Activated naive CD4-positive, alpha-beta T cell treated with anti-CD3 and anti-CD28 coated beads for 36 hours (primary cell): ENCODE results near the gene PDE6C. TPM values are rescaled to one million over a fixed set of nuclear protein-coding genes. Genes with fewer than 3 reads are reported as not detected.

Experiments
- CTCF ChIA-PET: fragments of 350-600 bp; sonication (Branson Sonifier 250); formaldehyde crosslinking; loops from one replicate; lab custom pipeline; 2021; ENCODE audit warnings: antibody characterized with exemption; lab: Charles Lee
- DNase-seq: peaks from one replicate; pipeline ENCODE4 v3.0.0-alpha.2; 2020
- H3K27ac Mint-ChIP-seq: one replicate; pipeline ENCODE4 v1.8.0; 2021; ENCODE audit warnings: mild to moderate bottlenecking, mixed read lengths
- H3K27me3 Mint-ChIP-seq: one replicate; pipeline ENCODE4 v1.8.0; 2021; ENCODE audit warnings: low read depth, mixed read lengths
- H3K36me3 Mint-ChIP-seq: one replicate; pipeline ENCODE4 v1.8.0; 2021; ENCODE audit warnings: low read depth, mixed read lengths
- H3K4me1 Mint-ChIP-seq: one replicate; pipeline ENCODE4 v1.8.0; 2021; ENCODE audit warnings: low read depth, mixed read lengths
- H3K4me3 Mint-ChIP-seq: one replicate; pipeline ENCODE4 v1.8.0; 2021; ENCODE audit warnings: mild to moderate bottlenecking, moderate library complexity, mixed read lengths
- H3K9me3 Mint-ChIP-seq: one replicate; pipeline ENCODE4 v1.8.0; 2021; ENCODE audit warnings: mixed read lengths
- intact Hi-C: fragments of 100-400 bp; cut with micrococcal nuclease; formaldehyde crosslinking; loops from one replicate; pipeline ENCODE4 v1.15.1; 2023
- total RNA-seq, 2 experiments: library from RNA; stranded (reverse); gene quantifications; one replicate each; pipeline ENCODE4 v1.2.3, GENCODE V29; 2021

The PDE6C gene
- total RNA-seq, 2 experiments from 2014 or later, result not detected

GRCh38 chr10:93697207-93697606 lies 84.9 kb downstream of the PDE6C start:
- intact Hi-C loops, result no loop called here
- CTCF ChIA-PET, result no interaction called here
- Mint-ChIP-seq H3K27ac (no peak overlapping the region), H3K4me1 (peaks cover 10% of the 10 kb centered on the region), H3K27me3 (no peaks in the 10 kb centered on the region), H3K36me3 (peaks cover 23% of the 10 kb centered on the region), H3K4me3 (no peak overlapping the region), H3K9me3 (no peaks in the 10 kb centered on the region)
- no peak for DNase-seq

- Mint-ChIP-seq H3K27ac (no peak overlapping the region), H3K4me3 (no peak overlapping the region), H3K9me3 (no peaks in the 10 kb centered on the region), H3K36me3 (peaks cover 8% of the 10 kb centered on the region), H3K27me3 (no peaks in the 10 kb centered on the region), H3K4me1 (peaks cover 11% of the 10 kb centered on the region)
- CTCF ChIA-PET, result interaction anchor here (0.6 to 3.1 kb wide), 5 partner anchors 21 to 154 kb away, joined by 3 to 20 read pairs (median 5); no protein-coding TSS in a partner anchor
- intact Hi-C loops, result loop anchor here (1.0 to 10.0 kb wide), 11 partner anchors 114 to 1533 kb away; partner anchors contain the start of genes CEP55, HELLS, KIF11 and NOC3L
- peak; percentile 18 for DNase-seq
Measured at GRCh38 chr10:93701866-93702209, 89.5 kb downstream of the PDE6C start.

GRCh38 chr10:93702210-93703001 lies 90.1 kb downstream of the PDE6C start, which contains the start of gene FRA10AC1:
FRA10AC1 (minus strand) TSS chr10:93702592; CDS start chr10:93700106, 2,486 bp downstream.
- Mint-ChIP-seq H3K36me3 (peaks cover 3% of the 10 kb centered on the region), H3K4me1 (peaks cover 15% of the 10 kb centered on the region), H3K4me3 (no peak within 1 kb of the TSS), H3K27ac (no peak within 1 kb of the TSS), H3K27me3 (no peaks in the 10 kb centered on the region), H3K9me3 (no peaks in the 10 kb centered on the region)
- intact Hi-C loops, result loop anchor here (1.0 to 10.0 kb wide), 11 partner anchors 114 to 1532 kb away; partner anchors contain the start of genes CEP55, HELLS, KIF11 and NOC3L
- CTCF ChIA-PET, result interaction anchor here (0.9 to 3.1 kb wide), 5 partner anchors 109 to 222 kb away, joined by 3 to 20 read pairs (median 3); no protein-coding TSS in a partner anchor
- peak; percentile 91 for DNase-seq

- H3K36me3 Mint-ChIP-seq, result peaks cover 3% of the 10 kb centered on the region
- no peaks in the 10 kb centered on the region for H3K9me3 Mint-ChIP-seq
- peaks cover 22% of the 10 kb centered on the region for H3K4me1 Mint-ChIP-seq
- no peak overlapping the region for H3K27ac Mint-ChIP-seq
- intact Hi-C loops, result loop anchor here (2.0 to 10.0 kb wide), 6 partner anchors 326 to 1532 kb away; partner anchors contain the start of genes HELLS and KIF11
- CTCF ChIA-PET, result interaction anchor here (0.9 to 3.1 kb wide), 5 partner anchors 108 to 221 kb away, joined by 3 to 20 read pairs (median 3); no protein-coding TSS in a partner anchor
- no peak overlapping the region for H3K4me3 Mint-ChIP-seq
- DNase-seq, result no peak
- no peaks in the 10 kb centered on the region for H3K27me3 Mint-ChIP-seq
Measured at GRCh38 chr10:93703066-93703465, 90.7 kb downstream of the PDE6C start.

GRCh38 chr10:93703841-93704240 lies 91.5 kb downstream of the PDE6C start:
- intact Hi-C loops, result loop anchor here (2.0 to 10.0 kb wide), 6 partner anchors 327 to 1531 kb away; partner anchors contain the start of genes HELLS and KIF11
- CTCF ChIA-PET, result interaction anchor here (0.7 kb wide), 1 partner anchor 631 kb away, joined by 3 read pairs; no protein-coding TSS in a partner anchor
- no peaks in the 10 kb centered on the region for H3K27me3 Mint-ChIP-seq
- DNase-seq, result no peak
- peaks cover 3% of the 10 kb centered on the region for H3K36me3 Mint-ChIP-seq
- peak overlapping the region; percentile 50 for H3K27ac Mint-ChIP-seq
- H3K9me3 Mint-ChIP-seq, result no peaks in the 10 kb centered on the region
- peaks cover 22% of the 10 kb centered on the region for H3K4me1 Mint-ChIP-seq
- H3K4me3 Mint-ChIP-seq, result peak overlapping the region; percentile 64

GRCh38 chr10:93704451-93704850 lies 92.1 kb downstream of the PDE6C start:
- CTCF ChIA-PET, result interaction anchor here (0.7 kb wide), 1 partner anchor 631 kb away, joined by 3 read pairs; no protein-coding TSS in a partner anchor
- H3K36me3 Mint-ChIP-seq, result peaks cover 2% of the 10 kb centered on the region
- H3K27me3 Mint-ChIP-seq, result no peaks in the 10 kb centered on the region
- no peak overlapping the region for H3K27ac Mint-ChIP-seq
- H3K4me1 Mint-ChIP-seq, result peaks cover 22% of the 10 kb centered on the region
- H3K4me3 Mint-ChIP-seq, result no peak overlapping the region
- H3K9me3 Mint-ChIP-seq, result no peaks in the 10 kb centered on the region
- intact Hi-C loops, result loop anchor here (5.0 to 10.0 kb wide), 4 partner anchors 327 to 1530 kb away; partner anchors contain the start of gene KIF11
- no peak for DNase-seq

GRCh38 chr10:93707623-93708022 lies 95.3 kb downstream of the PDE6C start:
- Mint-ChIP-seq H3K27ac (peak overlapping the region; percentile 44), H3K27me3 (no peaks in the 10 kb centered on the region), H3K9me3 (no peaks in the 10 kb centered on the region), H3K4me1 (peaks cover 19% of the 10 kb centered on the region), H3K36me3 (no peaks in the 10 kb centered on the region), H3K4me3 (no peak overlapping the region)
- no peak for DNase-seq
- CTCF ChIA-PET, result interaction anchor here (1.3 to 1.8 kb wide), 2 partner anchors 108 to 226 kb away, joined by 3 to 5 read pairs; partner anchors contain the start of gene MYOF
- intact Hi-C loops, result loop anchor here (10.0 kb wide), 1 partner anchor 1527 kb away; no protein-coding TSS in a partner anchor

- Mint-ChIP-seq H3K9me3 (no peaks in the 10 kb centered on the region), H3K36me3 (no peaks in the 10 kb centered on the region), H3K4me1 (peaks cover 15% of the 10 kb centered on the region), H3K4me3 (no peak overlapping the region), H3K27me3 (no peaks in the 10 kb centered on the region), H3K27ac (no peak overlapping the region)
- no peak for DNase-seq
- CTCF ChIA-PET, result interaction anchor here (0.5 to 0.7 kb wide), 2 partner anchors 41 to 100 kb away, joined by 3 read pairs; no protein-coding TSS in a partner anchor
- intact Hi-C loops, result no loop called here
Measured at GRCh38 chr10:93710333-93710909, 98.1 kb downstream of the PDE6C start.

GRCh38 chr10:93711891-93712290 lies 99.6 kb downstream of the PDE6C start:
- CTCF ChIA-PET, result interaction anchor here (1.1 kb wide), 1 partner anchor 104 kb away, joined by 3 read pairs; no protein-coding TSS in a partner anchor

GRCh38 chr10:93712593-93712992 lies 100.3 kb downstream of the PDE6C start:
- CTCF ChIA-PET, result no interaction called here

More at GRCh38 chr10:93711891-93712290, 99.6 kb downstream of the PDE6C start:
- no peak for DNase-seq
- intact Hi-C loops, result no loop called here
- Mint-ChIP-seq H3K36me3 (no peaks in the 10 kb centered on the region), H3K27me3 (no peaks in the 10 kb centered on the region), H3K27ac (no peak overlapping the region), H3K4me1 (peaks cover 13% of the 10 kb centered on the region), H3K9me3 (no peaks in the 10 kb centered on the region), H3K4me3 (no peak overlapping the region)

GRCh38 chr10:93715345-93715744 lies 103.0 kb downstream of the PDE6C start:
- CTCF ChIA-PET, result interaction anchor here (0.6 kb wide), 1 partner anchor 15 kb away, joined by 4 read pairs; no protein-coding TSS in a partner anchor
- no peak overlapping the region for H3K4me3 Mint-ChIP-seq
- H3K36me3 Mint-ChIP-seq, result no peaks in the 10 kb centered on the region
- intact Hi-C loops, result no loop called here
- H3K4me1 Mint-ChIP-seq, result no peaks in the 10 kb centered on the region
- H3K9me3 Mint-ChIP-seq, result no peaks in the 10 kb centered on the region
- no peak overlapping the region for H3K27ac Mint-ChIP-seq
- DNase-seq, result no peak
- H3K27me3 Mint-ChIP-seq, result peaks cover 15% of the 10 kb centered on the region

More at GRCh38 chr10:93712593-93712992, 100.3 kb downstream of the PDE6C start:
- H3K9me3 Mint-ChIP-seq, result no peaks in the 10 kb centered on the region
- DNase-seq, result no peak
- intact Hi-C loops, result no loop called here
- H3K27me3 Mint-ChIP-seq, result peaks cover 3% of the 10 kb centered on the region
- peaks cover 6% of the 10 kb centered on the region for H3K4me1 Mint-ChIP-seq
- H3K27ac Mint-ChIP-seq, result no peak overlapping the region
- no peaks in the 10 kb centered on the region for H3K36me3 Mint-ChIP-seq
- H3K4me3 Mint-ChIP-seq, result no peak overlapping the region
